Adrenal gland (tissue), 12 donors: ENCODE measurements around the gene NLK. TPM values are rescaled to one million over a fixed set of nuclear protein-coding genes. Genes with fewer than 3 reads are reported as not detected.
"Not testable (repeated sequence)": the region's sequence is repeated elsewhere in the genome, so short reads cannot be mapped to it uniquely, and the experiment has no call there.

Experiments used
- DNase-seq, 7 donors: peaks; one replicate each; pipeline ENCODE4 v3.0.0-alpha.2; 2019 to 2020
- H3K27ac ChIP-seq, 5 donors: fragments of 200-600 bp; sonication (generic) in 4 of 5; 1 replicate in 3 of 5; 2 replicates in 2 of 5; pipeline versions ENCODE4 v1.5.1 to v1.8.0; 2016 to 2020; ENCODE audit warnings: mild to moderate bottlenecking in 1 of 5
- H3K27me3 ChIP-seq: fragments of 200-600 bp; 2 replicates; pipeline ENCODE4 v1.8.0; 2021
- H3K36me3 ChIP-seq, 2 donors: fragments of 200-600 bp; replicated peaks in 1 of 2; 1 replicate in 1 of 2; 2 replicates in 1 of 2; pipeline versions ENCODE4 v1.5.1 to v1.8.0; 2018 to 2022
- H3K4me1 ChIP-seq, 2 donors: fragments of 200-600 bp; replicated peaks in 1 of 2; 1 replicate in 1 of 2; 2 replicates in 1 of 2; pipeline versions ENCODE4 v1.5.1 to v1.8.0; 2018 to 2021
- H3K4me3 ChIP-seq, 4 donors: fragments of 200-600 bp; sonication (generic) in 3 of 4; one replicate each; pipeline ENCODE4 v1.5.1; 2016 to 2018
- H3K9me3 ChIP-seq, 3 donors: fragments of 200-600 bp; sonication (generic) in 1 of 3; replicated peaks in 1 of 3; 1 replicate in 2 of 3; 2 replicates in 1 of 3; pipeline versions ENCODE4 v1.5.1 to v1.8.0; 2016 to 2021
- CTCF ChIP-seq, 6 experiments: fragments of 450-650 bp in 4 of 6; fragments of 200-600 bp in 2 of 6; sonication (generic) in 1 of 6; IDR thresholded peaks; 1 replicate in 5 of 6; 2 replicates in 1 of 6; pipeline versions ENCODE4 v1.5.1 to v1.8.0; 2016 to 2021; ENCODE audit warnings: antibody characterized with exemption in 6 of 6, mild to moderate bottlenecking in 2 of 6, moderate library complexity in 1 of 6
- POLR2A ChIP-seq, 2 donors: fragments of 450-650 bp; IDR thresholded peaks; one replicate each; pipeline ENCODE4 v1.6.1; 2017; ENCODE audit warnings: antibody characterized with exemption in 2 of 2, mild to moderate bottlenecking in 2 of 2, moderate library complexity in 1 of 2
- WGBS, 4 donors: extraction: QIAGEN DNeasy Blood & Tissue Kit in 2 of 4; methylation state at CpG; one replicate each; pipeline versions ENCODE4 v1.1.5 to v1.1.7; 2013 to 2017; 5-methylcytosine and 5-hydroxymethylcytosine counted together
- intact Hi-C, 2 donors: fragments of 100-400 bp; cut with DNase I; formaldehyde crosslinking; loops; one replicate each; pipeline versions ENCODE4 v1.14.1 to v1.15.0; 2022 to 2023
- polyA plus RNA-seq, 3 donors: library from polyadenylated mRNA; stranded (reverse); fragments of 200-250 nt in 2 of 3; fragments of 350-450 nt in 1 of 3; fragmentation: Illumina TruSeq in 1 of 3; extraction: RNeasy Lipid Tissue Mini Kit (QIAGEN cat#74804) in 1 of 3; gene quantifications; one replicate each; pipeline ENCODE4 v1.2.3, GENCODE V29; 2013 to 2014
- total RNA-seq, 9 donors: library from RNA; depleted of rRNA in 4 of 9; stranded (reverse); fragments of >200 nt in 4 of 9; fragments of 120-200 nt in 1 of 9; fragmentation: NEBNext Ultra II Directional in 1 of 9; extraction: Animal tissue kit (Norgen Biotek cat#: 25700) in 1 of 9; gene quantifications; one replicate each; pipeline versions ENCODE4 v1.1.0 to v1.2.4, GENCODE V29; 2013 to 2023
- donor health status: healthy with polysubstance abuse.
- donor health status: Bipolar disorder and iron deficiency.
- donor health status: DM: yes; HTN: yes; CAD: no.
- donor health status: DM: no; HTN: no; CAD: no.
- donor health status: DM: no; HTN: no; CAD: no.
- donor health status: DM: yes; HTN: yes; CAD: no.

Gene NLK
- total and polyA plus RNA-seq, 12 donors = 34.7 to 86.1 (median 56.4) TPM

GRCh38 chr17:28204244-28204643, 161.8 kb downstream of the NLK start:
- no peak for DNase-seq
- no peaks in the 10 kb centered on the region for H3K36me3 ChIP-seq
- H3K9me3 ChIP-seq = no peaks in the 10 kb centered on the region
- peaks cover 0 to 4% of the 10 kb centered on the region in 2 donors for H3K4me1 ChIP-seq
- 82 to 100% (median 94%) methylated on average over 3 of the region's 3 CpGs for WGBS, 4 donors
- TF ChIP-seq CTCF (IDR thresholded peaks at IDR 0.05) = no peak
- TF ChIP-seq POLR2A (IDR thresholded peaks at IDR 0.05) = no peak
- intact Hi-C loops = no loop called here
- no peak overlapping the region for H3K4me3 ChIP-seq
- no peaks in the 10 kb centered on the region for H3K27me3 ChIP-seq
- H3K27ac ChIP-seq = no peak overlapping the region

- intact Hi-C loops = no loop called here
- Histone ChIP-seq H3K27me3 (no peaks in the 10 kb centered on the region), H3K9me3 (no peaks in the 10 kb centered on the region), H3K36me3 (no peaks in the 10 kb centered on the region), H3K4me1 (peaks cover 0 to 2% of the 10 kb centered on the region in 2 donors), H3K27ac (no peak overlapping the region), H3K4me3 (no peak overlapping the region)
- no peak for TF ChIP-seq POLR2A (IDR thresholded peaks at IDR 0.05)
- TF ChIP-seq CTCF (IDR thresholded peaks at IDR 0.05) = no peak
- WGBS, 4 donors = 86 to 96% (median 91%) methylated on average over 1 of the region's 1 CpG
- DNase-seq = no peak
These were observed 162.3 kb downstream of the NLK start for GRCh38 chr17:28204751-28205150.

GRCh38 chr17:28206292-28206691, 163.8 kb downstream of the NLK start:
- TF ChIP-seq POLR2A (IDR thresholded peaks at IDR 0.05) (no peak), CTCF (IDR thresholded peaks at IDR 0.05) (no peak)
- Histone ChIP-seq H3K27ac (no peak overlapping the region), H3K9me3 (no peaks in the 10 kb centered on the region), H3K4me1 (no peaks in the 10 kb centered on the region), H3K27me3 (no peaks in the 10 kb centered on the region), H3K4me3 (no peak overlapping the region), H3K36me3 (no peaks in the 10 kb centered on the region)
- intact Hi-C loops = no loop called here
- DNase-seq = no peak

- intact Hi-C loops = no loop called here
- H3K27ac ChIP-seq = no peak overlapping the region
- H3K9me3 ChIP-seq = no peaks in the 10 kb centered on the region
- H3K4me3 ChIP-seq = no peak overlapping the region
- TF ChIP-seq CTCF (IDR thresholded peaks at IDR 0.05) = no peak
- no peak for TF ChIP-seq POLR2A (IDR thresholded peaks at IDR 0.05)
- no peaks in the 10 kb centered on the region for H3K4me1 ChIP-seq
- WGBS, 4 donors = 94 to 96% (median 95%) methylated on average over 7 of the region's 7 CpGs
- no peaks in the 10 kb centered on the region for H3K36me3 ChIP-seq
- no peak for DNase-seq
- H3K27me3 ChIP-seq = no peaks in the 10 kb centered on the region
These were observed 169.3 kb downstream of the NLK start for GRCh38 chr17:28211811-28212210.

GRCh38 chr17:28213578-28213977, 171.1 kb downstream of the NLK start:
- H3K9me3 ChIP-seq, H3K36me3 ChIP-seq, H3K4me3 ChIP-seq, intact Hi-C loops, H3K27me3 ChIP-seq, H3K4me1 ChIP-seq, DNase-seq, H3K27ac ChIP-seq: not testable (repeated sequence)
- WGBS, 4 donors = 94 to 100% (median 98%) methylated on average over 2 of the region's 2 CpGs
